Measurements from ENCODE around the gene APAF1. TPM values are rescaled to one million over a fixed set of nuclear protein-coding genes. Genes with fewer than 3 reads are reported as not detected.
A peak's percentile ranks its signal among the peaks of the same experiment; 100 is the strongest.

Gene APAF1
- polyA plus RNA-seq, 1 experiment, result 6.0 TPM

GRCh38 chr12:98646294-98647090 is 1.4 kb downstream of the APAF1 start:
- Histone ChIP-seq H3K36me3 (ENCODE audit: control insufficient read depth, insufficient read depth, low read length) (no peaks in the 10 kb centered on the region; the same call in 1 of the 2 replicates), H3K4me3 (ENCODE audit: low read depth, low read length) (peak overlapping the region; percentile 99), H3K27me3 (ENCODE audit: control insufficient read depth, insufficient read depth, low read length) (no peaks in the 10 kb centered on the region)
- CTCF ChIA-PET, result interaction anchor here (0.7 to 1.6 kb wide), 4 partner anchors 52 to 228 kb away, joined by 3 to 4 read pairs (median 3); no protein-coding TSS in a partner anchor
- POLR2A ChIA-PET, result interaction anchor here (0.5 kb wide), 1 partner anchor 15 kb away, joined by 4 read pairs; no protein-coding TSS in a partner anchor
- no peak for TF ChIP-seq CTCF (IDR thresholded peaks at IDR 0.05; ENCODE audit: insufficient read depth, low read depth, low read length)
- DNase-seq (ENCODE audit: low read depth), result no peak

GRCh38 chr12:98651328-98651727 is 6.2 kb downstream of the APAF1 start:
- no peak for DNase-seq (ENCODE audit: low read depth)
- TF ChIP-seq CTCF (IDR thresholded peaks at IDR 0.05; ENCODE audit: insufficient read depth, low read depth, low read length), result no peak
- ChIA-PET CTCF (interaction anchor here (0.7 to 4.1 kb wide), 7 partner anchors 12 to 253 kb away, joined by 3 to 17 read pairs (median 3); partner anchors contain the start of gene SLC25A3), POLR2A (no interaction called here)
- Histone ChIP-seq H3K36me3 (ENCODE audit: control insufficient read depth, insufficient read depth, low read length) (peaks cover 1% of the 10 kb centered on the region), H3K4me3 (ENCODE audit: low read depth, low read length) (no peak overlapping the region), H3K27me3 (ENCODE audit: control insufficient read depth, insufficient read depth, low read length) (no peaks in the 10 kb centered on the region)

- H3K36me3 ChIP-seq (ENCODE audit: control insufficient read depth, insufficient read depth, low read length), result peaks cover 1% of the 10 kb centered on the region
- DNase-seq (ENCODE audit: low read depth), result no peak
Observed at GRCh38 chr12:98653866-98654493, 8.9 kb downstream of the APAF1 start.

GRCh38 chr12:98656289-98657101 is 11.4 kb downstream of the APAF1 start:
- H3K4me3 ChIP-seq (ENCODE audit: low read depth, low read length), result no peak overlapping the region
- H3K36me3 ChIP-seq (ENCODE audit: control insufficient read depth, insufficient read depth, low read length), result peaks cover 5% of the 10 kb centered on the region
- no peak for TF ChIP-seq CTCF (IDR thresholded peaks at IDR 0.05; ENCODE audit: insufficient read depth, low read depth, low read length)
- DNase-seq (ENCODE audit: low read depth), result no peak
- no peaks in the 10 kb centered on the region for H3K27me3 ChIP-seq (ENCODE audit: control insufficient read depth, insufficient read depth, low read length)
- ChIA-PET CTCF (interaction anchor here (0.6 kb wide), 1 partner anchor 121 kb away, joined by 3 read pairs; no protein-coding TSS in a partner anchor), POLR2A (no interaction called here)

More at GRCh38 chr12:98653866-98654493, 8.9 kb downstream of the APAF1 start:
- peak; percentile 62 for TF ChIP-seq CTCF (IDR thresholded peaks at IDR 0.05; ENCODE audit: insufficient read depth, low read depth, low read length)
- CTCF ChIA-PET, result interaction anchor here (0.5 to 4.1 kb wide), 11 partner anchors 9 to 238 kb away, joined by 3 to 18 read pairs (median 4); partner anchors contain the start of gene IKBIP
- Histone ChIP-seq H3K4me3 (ENCODE audit: low read depth, low read length) (no peak overlapping the region), H3K27me3 (ENCODE audit: control insufficient read depth, insufficient read depth, low read length) (no peaks in the 10 kb centered on the region)
- POLR2A ChIA-PET, result interaction anchor here (0.7 kb wide), 1 partner anchor 17 kb away, joined by 3 read pairs; no protein-coding TSS in a partner anchor
